Suppressor macrophage treated with lipopolysaccharide for 4 hours (primary cell): ENCODE results near the gene MAGT1.
"Not testable (repeated sequence)": the region's sequence is repeated elsewhere in the genome, so short reads cannot be mapped to it uniquely, and the experiment has no call there.

Experiments used
- DNase-seq: peaks from one replicate; pipeline ENCODE4 v3.0.0-alpha.2; 2020

The MAGT1 gene

DNA sequence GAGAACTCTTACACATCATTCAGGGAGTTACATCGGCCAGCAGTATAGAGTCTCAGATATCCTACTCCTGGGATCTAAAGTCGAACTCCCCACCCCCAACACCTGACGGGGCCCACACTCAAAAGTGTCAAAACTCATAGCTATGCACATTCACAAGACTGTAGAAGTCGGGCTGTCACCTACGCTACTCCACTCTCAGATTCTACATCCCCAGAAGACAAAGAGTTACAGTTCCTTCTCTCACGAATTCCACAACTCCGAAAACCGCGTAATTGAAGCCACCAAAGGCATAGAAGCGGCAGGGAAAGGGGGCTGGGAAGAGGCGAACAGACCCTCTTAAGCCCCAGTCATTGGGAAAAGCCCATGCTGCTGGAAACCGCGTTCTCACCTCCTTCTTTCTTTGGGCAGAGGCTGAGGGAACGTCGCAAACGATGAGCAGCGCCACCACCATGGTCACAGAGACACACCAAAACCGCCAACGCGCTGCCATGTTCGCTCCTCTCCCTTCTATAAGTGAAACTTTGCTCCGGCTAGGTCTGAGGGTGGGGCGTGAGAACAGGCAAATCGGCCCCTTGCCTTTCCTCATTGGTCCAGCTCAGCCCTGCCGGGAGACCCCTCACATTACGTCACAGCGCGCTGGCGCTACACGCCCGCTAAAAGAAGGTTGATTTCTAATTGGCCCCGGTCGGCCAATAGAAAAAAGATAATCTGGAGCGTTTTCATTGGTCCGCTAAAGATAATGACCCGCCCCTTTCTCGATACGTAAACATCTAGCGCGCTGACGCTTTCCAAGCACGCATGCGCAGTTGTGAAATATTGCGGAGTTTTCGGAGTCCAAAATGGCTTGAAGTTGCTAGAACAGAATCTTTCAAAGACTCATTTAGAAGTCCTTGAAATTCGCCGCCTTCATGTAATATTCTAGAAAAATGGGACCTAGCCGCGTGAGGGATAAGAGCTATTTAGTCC, at the start of gene MAGT1:
MAGT1 (minus strand) TSS at position 515 of the 966 bp plus-strand sequence; CDS start at position 490, 25 bp downstream.
- DNase-seq = peak; percentile 96

DNA sequence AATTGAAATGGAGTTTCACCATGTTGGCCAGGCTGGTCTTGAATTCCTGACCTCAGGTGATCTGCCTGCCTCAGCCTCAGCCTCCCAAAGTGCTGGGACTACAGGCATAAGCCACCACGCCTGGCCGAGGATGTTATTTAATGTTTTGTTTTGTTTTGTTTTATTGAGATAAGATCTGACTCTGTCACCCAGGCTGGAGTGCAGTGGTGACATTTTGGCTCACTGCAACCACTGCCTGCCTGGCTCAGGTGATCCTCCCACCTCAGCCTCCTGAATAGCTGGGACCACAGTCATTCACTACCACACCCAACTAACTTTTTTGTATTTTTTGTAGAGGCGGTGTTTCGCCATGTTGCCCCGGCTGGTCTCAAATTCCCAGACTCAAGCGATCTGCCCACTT, 49.8 kb upstream of the MAGT1 start:
- not testable (repeated sequence) for DNase-seq

- peak; percentile 15 for DNase-seq
These were observed 42.9 kb upstream of the MAGT1 start for GRCh38 chrX:77938083-77938680.

DNA sequence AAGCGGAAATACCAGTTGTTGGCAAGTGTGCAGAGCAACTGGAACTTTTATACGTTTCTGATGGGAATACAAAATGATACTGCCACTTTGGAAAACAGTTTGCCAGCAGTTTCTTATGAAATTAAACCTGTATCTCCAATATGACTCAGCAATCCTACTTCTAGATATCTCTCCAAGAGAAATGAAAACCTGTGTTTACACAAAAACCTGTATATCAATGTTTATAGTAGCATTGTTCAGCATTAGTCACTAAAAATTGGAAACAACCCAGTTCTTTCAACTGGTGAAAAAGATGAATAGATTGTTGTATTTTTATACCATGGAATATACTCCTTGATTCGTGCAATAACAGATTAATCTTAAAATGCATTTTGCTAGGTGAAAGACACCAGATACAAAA, 42.1 kb upstream of the MAGT1 start:
- no peak for DNase-seq

GRCh38 chrX:77936299-77936698, 41.1 kb upstream of the MAGT1 start:
- no peak for DNase-seq

DNA sequence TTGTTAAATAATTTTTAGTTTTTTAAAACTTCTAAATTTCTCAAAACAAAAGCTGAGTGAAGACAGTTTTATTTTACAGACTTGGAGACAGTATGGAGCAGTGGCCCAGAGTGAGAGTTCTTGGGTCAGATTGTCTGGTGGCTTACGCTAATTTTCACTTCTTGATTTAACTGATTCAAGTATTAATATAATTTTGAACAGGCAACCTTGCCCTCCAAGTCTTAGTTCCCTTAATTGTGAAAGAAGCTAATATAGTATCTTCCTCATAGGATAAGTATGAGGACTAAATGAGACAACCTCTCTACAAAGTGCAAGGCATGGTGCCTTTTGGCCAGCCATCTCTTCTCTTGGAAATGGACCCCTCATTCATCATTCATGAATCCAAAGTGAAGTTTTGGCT, 40.7 kb upstream of the MAGT1 start:
- peak; percentile 21 for DNase-seq

- DNase-seq = peak; percentile 9
These were observed 35.3 kb upstream of the MAGT1 start for GRCh38 chrX:77930581-77930980.

- peak; percentile 12 for DNase-seq
These were observed 30.5 kb upstream of the MAGT1 start for GRCh38 chrX:77925764-77926163.

DNA sequence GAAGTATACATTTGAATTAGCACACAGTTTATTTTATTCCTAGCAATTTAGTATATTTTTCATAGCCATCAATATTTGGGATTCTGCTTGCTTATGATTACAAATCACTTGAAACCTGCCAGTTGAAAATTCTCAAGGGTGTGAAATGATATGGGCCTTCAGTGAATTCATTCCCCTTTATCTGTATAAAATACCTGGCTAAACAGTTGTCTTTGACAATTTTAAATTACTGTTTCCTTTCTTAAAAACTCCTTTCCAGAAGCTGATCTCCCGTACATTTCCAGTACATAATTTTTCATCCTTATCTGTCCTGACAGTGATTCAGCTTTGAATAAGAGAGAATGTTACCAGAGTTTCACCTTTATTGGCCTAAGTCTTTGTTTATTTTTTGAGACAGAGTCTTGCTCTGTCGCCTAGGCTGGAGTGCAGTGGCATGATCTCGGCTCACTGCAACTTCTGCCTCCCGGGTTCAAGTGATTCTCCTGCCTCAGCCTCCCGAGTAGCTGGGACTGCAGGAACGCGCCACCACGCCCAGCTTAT, 29.2 kb upstream of the MAGT1 start:
- DNase-seq = no peak

DNA sequence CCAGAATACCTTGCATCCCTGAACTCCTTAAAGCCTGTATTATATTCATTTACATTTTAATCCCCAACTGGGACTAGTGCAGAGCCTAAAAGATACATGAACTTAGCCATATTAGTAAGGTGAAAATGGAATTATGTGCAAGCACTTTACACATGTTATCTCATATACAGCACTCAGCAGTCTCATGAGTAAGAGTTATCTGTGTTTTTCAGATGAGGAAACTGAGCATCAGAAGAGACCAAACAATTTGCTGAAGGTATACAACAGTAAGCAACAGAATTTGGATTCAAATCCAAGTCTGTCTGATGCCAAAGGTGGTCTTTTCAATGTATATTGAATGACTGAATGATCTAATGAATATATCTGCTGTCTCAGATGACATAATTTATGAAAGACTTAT, 27.6 kb upstream of the MAGT1 start:
- DNase-seq = no peak

DNA sequence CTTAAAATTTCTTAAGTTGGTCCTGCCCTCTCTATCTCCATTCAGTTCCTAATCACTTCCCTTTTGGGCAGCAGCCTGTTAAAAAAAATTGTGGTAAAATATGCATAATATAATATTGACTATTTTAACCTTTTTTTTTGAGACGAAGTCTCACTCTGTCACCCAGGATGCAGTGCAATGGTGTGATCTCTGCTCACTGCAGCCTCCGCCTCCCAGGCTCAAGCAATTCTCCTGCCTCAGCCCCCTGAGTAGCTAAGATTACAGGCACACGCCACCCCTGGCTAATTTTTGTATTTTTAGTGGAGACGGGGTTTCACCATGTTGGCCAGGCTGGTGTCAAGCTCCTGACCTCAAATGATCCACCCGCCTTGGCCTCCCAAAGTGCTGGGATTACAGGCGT, 24.1 kb upstream of the MAGT1 start:
- DNase-seq = not testable (repeated sequence)

- DNase-seq = peak; percentile 40
These were observed 23.3 kb upstream of the MAGT1 start for GRCh38 chrX:77918568-77918967.

DNA sequence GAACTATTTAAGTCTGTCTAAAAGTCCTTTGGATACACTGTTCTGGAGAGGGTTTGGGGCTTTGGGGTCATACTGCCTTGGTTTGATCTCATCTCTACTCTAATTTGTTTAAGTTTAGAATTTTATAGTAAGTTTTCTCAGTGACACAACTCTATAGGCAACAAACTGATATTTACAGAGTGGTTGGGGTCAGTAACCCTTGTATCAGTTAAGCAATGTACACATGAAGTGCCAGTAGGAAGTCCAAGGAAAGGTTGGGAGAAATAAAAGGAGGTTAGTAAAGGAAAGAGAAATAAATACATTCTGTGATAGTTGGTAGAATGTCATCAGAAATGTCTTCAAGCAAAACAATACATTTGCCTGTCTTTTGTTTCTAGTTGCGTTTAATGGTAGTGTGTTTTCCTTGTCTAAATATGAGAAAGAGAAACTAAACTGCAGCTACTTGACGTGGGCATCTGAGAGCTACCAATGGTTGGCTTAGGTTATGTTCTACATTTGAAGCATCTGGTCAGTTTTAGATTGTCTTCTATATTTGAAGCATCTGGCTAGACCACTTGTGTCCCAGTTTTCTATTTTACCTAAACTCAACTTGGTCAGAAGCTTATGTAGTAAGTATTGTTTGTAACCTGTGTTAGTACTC, 22.2 kb upstream of the MAGT1 start:
- DNase-seq = no peak

DNA sequence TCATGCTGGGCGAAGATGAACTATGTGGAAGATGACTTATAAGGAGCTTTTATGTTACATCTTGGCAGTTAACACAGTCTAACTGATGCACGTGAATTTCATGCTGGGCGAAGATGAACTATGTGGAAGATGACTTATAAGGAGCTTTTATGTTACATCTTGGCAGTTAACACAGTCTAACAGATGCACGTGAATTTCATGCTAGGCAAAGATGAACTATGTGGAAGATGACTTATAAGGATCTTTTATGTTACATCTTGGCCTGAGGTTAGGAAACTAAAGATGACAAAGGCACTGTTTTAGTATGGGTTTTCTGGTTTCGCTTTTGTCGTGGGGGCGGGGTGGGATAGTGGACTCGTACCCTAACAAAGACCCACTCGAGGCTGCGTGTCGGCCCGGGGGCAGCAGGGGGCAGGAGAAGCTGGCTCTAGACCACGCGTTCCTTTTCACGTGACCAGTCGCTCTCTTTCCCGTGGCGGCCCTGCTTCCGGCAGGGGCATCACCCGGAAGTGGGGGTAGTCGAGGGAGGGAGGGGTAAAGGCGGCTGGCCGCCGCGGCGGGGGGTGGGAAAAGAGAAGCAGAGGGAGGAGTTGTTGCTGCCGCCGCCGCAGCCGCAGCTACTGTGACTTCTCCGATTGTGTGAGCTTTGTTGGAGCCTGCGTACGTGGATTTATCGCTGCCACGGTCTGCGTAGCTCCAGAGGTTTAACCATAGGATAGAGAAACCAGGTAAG, 15.0 kb upstream of the MAGT1 start, which contains the start of gene ATP7A:
ATP7A (plus strand) TSS at position 586 of the 733 bp plus-strand sequence. CDS start 60,949 bp downstream, outside the sequence.
- peak; percentile 93 for DNase-seq

DNA sequence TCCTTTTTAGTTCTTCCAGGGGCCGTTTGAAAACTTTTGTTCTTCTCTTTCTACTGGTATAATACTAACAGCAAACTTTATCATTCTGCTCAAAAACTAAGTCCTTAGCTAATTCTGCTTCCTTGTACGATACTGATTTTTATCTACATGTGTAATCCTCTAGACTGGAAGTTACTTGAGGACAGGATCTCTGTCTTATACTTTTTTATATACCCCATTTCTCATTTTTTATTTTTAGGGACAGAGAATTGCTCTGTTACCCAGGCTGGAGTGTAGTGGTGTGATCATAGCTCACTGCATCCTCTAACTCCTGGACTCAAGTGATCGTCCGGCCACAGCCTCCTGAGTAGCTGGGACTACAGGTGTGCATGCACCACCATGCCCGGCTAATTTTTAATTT, 6.3 kb upstream of the MAGT1 start:
- no peak for DNase-seq

DNA sequence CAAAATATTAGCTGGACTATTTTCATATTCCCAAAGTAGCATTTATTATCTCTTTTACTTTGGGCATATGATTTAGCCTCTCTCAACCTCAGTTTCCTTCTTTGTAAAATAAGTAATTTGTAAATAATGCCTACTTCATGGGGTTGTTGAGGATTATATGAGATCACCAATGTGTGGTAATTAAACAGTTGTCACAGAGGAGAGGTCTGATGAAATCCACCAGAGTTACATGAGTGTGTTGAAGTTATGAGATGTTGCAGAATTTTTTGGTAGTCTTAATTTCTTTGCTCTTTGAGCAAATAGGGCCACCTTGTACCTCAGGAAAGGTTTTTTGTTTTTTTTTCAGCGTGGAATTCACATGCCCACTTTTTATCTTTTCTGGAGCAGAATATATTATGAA, 5.5 kb upstream of the MAGT1 start:
- peak; percentile 59 for DNase-seq

GRCh38 chrX:77899081-77899828, 4.0 kb upstream of the MAGT1 start, which contains the start of gene COX7B:
COX7B (plus strand) TSS chrX:77899468; CDS start chrX:77899554, 86 bp downstream.
- peak; percentile 94 for DNase-seq

DNA sequence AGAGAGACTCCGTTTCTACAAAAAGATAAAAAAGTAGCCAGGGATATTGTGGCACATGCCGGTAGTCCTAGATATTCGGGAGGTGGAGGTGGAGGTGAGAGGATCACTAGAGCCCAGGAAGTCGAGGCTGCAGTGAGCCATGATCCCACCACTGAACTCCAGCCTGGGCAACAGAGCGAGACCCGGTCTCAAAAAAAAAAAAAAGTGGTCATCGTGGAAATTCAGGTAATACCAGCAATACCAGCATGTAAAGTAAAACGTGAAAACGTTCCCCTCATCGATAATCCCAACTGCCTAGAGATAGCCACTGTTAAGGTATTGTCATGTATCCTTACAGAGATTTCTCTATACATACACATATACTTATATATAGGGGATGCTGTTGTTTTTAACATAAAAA, 1.5 kb downstream of the MAGT1 start:
- no peak for DNase-seq

GRCh38 chrX:77892887-77893286, 2.3 kb downstream of the MAGT1 start:
- DNase-seq = no peak

GRCh38 chrX:77881418-77881817, 13.8 kb downstream of the MAGT1 start:
- not testable (repeated sequence) for DNase-seq

DNA sequence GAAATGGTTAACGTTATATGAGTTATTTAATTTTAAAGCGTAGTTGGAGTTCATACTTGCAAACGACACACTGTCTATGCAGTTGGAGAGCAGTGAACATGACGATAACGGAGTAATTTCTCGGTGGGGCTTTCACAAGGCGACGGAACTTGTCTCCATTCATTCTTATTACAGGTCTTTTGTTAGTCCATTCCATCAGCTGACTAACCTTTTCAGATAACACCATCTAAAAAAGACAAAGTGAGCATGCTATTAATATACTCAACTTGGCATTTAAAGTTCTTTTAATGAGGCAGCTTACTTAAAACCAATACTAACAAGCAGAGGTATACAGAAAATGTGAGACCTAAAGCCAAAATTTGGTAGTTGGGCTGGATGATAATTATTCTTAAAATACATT, 19.9 kb downstream of the MAGT1 start:
- DNase-seq = no peak

DNA sequence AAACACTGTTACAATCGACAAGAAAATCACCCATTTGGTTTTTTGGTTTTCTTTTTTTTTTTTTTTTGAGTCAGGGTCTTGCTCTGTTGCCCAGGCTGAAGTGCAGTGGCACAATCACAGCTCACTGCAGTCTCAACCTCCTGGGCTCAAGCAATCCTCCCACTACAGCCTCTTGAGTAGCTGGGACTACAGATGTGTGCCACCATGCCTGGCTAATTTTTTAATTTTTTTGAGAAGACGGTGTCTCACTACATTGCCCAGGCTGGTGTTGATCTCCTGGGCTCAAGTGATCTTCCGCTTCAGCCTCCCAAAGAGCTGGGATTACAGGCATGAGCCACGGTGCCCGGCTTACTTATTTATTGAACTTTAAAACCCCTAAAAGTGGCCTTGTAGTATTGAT, 63.7 kb downstream of the MAGT1 start:
- not testable (repeated sequence) for DNase-seq
